Epithelial cell of proximal tubule (primary cell): ENCODE results near the gene BTG4. TPM values are rescaled to one million over a fixed set of nuclear protein-coding genes. Genes with fewer than 3 reads are reported as not detected.

Experiments used
- DNase-seq: peaks from one replicate; pipeline ENCODE4 v3.0.0-alpha.2; 2011; ENCODE audit warnings: low read depth
- H3K4me3 ChIP-seq: 2 replicates; pipeline ENCODE4 v1.5.1; 2011; ENCODE audit warnings: low read depth, mild to moderate bottlenecking, low read length
- total RNA-seq: library from RNA; depleted of rRNA; stranded (reverse); fragments of >200 nt; gene quantifications from 2 replicates; pipeline ENCODE4 v1.2.3, GENCODE V29; 2015
- TF ChIP-seq, protein P1 (sequence below): conservative IDR thresholded peaks from 2 replicates; pipeline ENCODE4 v1.5.1; 2012; ENCODE audit warnings: low read depth, mild to moderate bottlenecking, low read length

The BTG4 gene
- total RNA-seq, 1 donor from 2014 or later, result not detected

DNA sequence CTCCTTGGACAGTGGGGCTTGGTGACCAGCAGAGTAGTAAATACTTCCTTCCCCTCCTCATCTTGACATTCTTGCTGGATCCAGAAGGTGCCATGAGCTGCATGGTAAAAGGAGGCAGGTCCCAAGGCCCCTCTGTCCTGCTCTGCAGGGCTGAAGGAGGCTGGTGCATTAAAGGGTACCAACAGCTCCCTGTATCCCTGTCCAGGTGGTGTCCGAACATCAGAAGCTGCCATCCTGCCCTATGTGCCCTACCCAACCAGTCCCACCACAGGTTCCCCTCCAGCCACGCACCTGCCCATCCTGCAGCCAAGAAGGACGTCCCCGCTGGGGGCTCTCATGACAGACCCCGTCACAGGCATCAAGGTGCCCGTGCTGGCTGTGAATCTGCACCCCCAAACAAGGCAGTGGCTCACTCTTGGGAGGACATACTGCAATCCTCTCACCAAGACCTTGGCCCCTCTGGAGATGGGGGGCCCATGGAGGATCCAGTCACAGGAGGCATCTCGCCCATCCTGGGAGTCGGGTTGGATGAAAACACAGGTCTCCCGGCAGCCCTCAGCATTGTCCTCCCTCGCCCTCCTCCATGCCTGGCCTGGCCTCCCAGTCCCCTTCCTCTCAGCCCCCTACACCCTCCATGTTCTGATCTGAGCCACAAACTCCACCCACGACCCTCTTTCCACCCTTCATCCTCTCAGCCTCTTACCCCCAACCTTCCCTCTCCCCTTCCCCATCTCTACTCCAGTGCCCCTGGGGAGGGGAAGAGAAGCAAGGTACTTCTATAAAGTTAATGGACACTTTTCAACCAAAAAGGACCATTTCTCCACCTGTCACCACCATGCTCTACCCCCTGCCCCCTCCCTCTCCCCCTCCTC lies 55.1 kb downstream of the BTG4 start:
- no peak for DNase-seq
- no peak overlapping the region for H3K4me3 ChIP-seq
- TF ChIP-seq, protein P1, sequence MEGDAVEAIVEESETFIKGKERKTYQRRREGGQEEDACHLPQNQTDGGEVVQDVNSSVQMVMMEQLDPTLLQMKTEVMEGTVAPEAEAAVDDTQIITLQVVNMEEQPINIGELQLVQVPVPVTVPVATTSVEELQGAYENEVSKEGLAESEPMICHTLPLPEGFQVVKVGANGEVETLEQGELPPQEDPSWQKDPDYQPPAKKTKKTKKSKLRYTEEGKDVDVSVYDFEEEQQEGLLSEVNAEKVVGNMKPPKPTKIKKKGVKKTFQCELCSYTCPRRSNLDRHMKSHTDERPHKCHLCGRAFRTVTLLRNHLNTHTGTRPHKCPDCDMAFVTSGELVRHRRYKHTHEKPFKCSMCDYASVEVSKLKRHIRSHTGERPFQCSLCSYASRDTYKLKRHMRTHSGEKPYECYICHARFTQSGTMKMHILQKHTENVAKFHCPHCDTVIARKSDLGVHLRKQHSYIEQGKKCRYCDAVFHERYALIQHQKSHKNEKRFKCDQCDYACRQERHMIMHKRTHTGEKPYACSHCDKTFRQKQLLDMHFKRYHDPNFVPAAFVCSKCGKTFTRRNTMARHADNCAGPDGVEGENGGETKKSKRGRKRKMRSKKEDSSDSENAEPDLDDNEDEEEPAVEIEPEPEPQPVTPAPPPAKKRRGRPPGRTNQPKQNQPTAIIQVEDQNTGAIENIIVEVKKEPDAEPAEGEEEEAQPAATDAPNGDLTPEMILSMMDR, result no peak

DNA sequence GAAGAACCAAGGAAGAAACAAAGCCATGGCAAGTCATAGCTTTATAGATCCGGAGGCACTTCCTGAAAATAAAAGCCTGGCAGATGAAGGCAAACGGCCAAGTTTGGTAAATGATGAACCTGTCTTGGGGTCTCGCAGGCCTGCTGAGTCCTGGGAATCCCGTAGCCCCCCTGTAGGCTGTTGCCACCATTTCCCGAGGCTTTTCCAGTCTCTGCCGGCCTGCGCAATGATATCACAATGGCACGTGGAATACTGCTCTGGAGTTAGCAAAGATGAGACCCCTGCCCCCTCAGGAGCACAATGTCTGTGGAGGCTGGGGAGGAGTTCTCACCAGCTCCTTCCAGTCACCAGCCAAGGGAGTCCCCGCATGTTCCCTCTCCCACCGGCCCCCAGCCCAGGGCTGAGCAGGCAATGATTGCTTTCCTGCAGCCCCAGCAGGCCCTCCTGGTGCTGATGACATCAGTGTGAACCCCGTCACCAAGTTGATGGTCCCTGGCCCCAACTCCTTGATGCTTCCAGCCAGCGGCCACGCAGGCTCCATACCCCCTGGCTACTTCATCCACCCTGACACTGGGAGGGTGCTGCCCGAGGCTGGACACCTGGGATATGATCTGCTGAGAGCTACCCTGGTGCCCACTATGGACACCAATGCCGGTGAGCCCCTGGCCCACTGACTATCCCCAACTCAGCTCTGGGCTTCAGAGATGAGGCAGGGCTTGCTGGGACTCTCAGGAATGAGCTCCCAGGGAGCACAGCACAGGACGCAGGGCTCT lies 55.9 kb downstream of the BTG4 start:
- TF ChIP-seq, protein P1, result no peak
- H3K4me3 ChIP-seq, result no peak overlapping the region
- DNase-seq, result no peak

DNA sequence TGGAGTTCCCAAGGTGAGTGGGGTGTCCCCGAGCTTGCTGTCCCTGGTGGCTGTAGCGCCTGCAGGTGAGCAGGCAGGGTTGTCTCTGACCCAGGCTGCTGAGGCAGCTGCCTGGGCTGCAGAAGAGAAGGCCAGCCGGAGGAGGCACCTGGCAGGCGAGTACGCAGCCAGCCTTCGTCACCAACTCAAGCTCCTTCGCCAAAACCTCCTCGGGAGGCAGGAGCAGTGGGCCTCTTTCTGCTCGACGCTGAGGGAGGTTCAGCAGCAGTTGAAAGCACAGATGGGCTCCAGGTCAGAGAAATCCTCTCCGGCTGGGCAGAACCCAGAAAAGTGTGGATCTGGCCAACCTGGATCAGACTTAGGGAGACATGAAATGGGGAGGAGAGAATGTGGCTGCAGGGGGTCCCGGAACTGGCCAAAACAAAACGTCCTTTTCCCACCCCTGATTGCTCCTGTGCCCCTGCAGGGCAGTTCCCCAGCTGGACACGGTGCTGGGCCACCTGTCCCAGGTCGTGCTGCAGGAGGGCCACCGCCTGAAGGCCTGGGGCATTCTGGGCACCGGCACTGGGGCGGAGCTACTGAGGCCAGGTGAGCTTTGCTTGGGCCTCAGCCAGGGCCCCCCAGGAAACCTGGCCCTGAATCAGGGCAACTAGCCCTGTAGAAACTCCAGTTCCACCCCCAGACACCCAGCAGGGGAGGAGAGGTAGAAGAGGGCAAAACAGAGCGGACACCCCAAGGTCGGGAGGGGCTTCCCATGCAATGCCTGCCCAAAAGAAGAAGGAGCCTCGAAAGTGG lies 56.7 kb downstream of the BTG4 start:
- no peak overlapping the region for H3K4me3 ChIP-seq
- no peak for DNase-seq
- TF ChIP-seq, protein P1, result no peak

DNA sequence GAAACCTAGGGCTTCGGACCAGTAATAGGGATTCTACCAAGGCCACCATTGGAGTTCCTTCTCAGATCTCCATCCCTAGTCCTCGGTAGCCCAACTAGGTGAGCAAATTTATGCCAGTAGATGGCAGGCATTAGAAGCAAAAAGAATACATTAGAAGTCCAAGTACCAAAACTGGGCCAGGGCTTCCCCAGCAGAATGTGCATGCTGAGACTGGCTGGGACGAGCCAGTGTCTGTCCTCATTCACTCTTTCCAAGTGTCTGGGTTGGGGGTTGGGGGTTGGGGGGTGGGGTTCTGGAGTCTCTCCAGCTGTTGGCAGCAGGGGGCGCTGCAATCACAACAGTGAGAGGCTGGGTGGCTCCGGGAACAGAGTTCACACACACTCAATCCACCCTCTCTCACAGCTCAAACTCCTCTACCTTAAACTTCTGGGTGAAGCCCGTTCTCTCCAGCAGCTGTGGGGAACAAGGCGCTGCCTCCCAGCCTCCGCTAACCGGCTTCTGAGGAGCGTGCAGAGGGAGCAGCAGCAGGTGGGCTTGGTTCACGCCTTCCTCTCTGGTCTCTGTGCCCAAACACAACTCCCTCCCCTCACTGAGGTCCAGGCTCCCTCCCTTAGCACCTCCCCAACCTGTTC lies 57.5 kb downstream of the BTG4 start:
- no peak overlapping the region for H3K4me3 ChIP-seq
- TF ChIP-seq, protein P1, result peak; percentile 49
- DNase-seq, result no peak

DNA sequence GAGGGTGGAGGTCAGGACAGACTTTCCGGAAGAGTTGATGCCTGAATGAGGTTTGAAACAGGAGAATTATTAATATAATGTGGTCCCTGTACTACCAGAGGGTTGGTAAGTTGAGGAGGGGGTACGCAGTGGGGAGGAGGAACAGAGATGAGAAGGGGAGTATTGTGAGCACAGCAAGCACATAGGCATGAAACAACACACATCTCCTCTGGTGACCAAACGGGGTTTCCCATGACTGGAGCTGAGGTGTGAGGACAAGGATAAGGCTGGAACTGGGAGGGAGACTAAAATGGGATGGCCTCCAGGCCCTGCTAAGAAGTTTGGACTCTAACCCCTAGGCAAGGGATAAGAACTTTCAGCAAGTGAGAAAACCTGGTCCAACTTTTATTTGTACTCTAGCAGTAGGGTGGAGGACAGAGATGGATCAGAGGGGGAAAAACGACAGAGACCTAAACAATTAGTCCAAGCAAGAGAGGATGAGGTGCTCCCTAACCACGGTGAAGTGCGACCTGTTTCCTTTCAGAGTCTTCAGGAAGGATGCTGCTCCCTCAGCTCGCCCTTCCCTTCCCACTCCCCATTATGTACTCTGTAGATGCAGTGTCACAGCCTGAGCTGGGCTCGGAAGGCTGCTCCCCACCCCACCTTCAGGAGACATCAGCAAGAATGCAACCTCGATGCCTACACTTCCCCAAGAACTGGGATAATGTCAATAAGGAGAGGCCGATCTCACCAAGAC lies 59.2 kb downstream of the BTG4 start:
- no peak for DNase-seq
- TF ChIP-seq, protein P1, result no peak
- no peak overlapping the region for H3K4me3 ChIP-seq

DNA sequence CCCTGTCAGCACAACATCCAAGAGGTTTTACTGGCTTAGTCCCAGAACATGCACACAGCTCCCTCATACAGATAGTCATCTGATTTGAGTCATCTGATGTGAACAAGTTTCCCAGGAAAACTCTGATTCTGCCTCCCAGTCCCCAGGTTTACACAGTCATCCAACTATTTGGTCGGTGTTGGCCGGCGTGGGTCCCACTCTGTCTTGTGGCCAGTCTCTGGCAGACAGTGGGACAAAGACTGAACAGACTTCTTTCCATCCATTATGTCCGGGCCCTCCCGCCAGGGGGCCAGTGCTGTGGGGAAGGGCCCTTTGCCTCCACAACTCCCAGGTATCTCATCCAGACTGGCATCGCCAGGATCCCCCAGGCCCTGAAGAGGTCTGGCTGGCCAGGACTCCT lies 60.0 kb downstream of the BTG4 start:
- TF ChIP-seq, protein P1, result no peak
- no peak for DNase-seq

More for the DNA sequence above, 60.0 kb downstream of the BTG4 start:
- no peak overlapping the region for H3K4me3 ChIP-seq
